Measurements from ENCODE around the gene ALDH1A3.

ALDH1A3 gene

GRCh38 chr15:100931143-100931890 is 51.7 kb downstream of the ALDH1A3 start:
- Histone ChIP-seq H3K4me3 (ENCODE audit: low read depth, low read length) (no peak overlapping the region), H3K79me2 (no peaks in the 10 kb centered on the region), H3K9me3 (ENCODE audit: control insufficient read depth, low read length) (no peaks in the 10 kb centered on the region), H3K27me3 (ENCODE audit: control insufficient read depth, insufficient read depth, low read length) (no peaks in the 10 kb centered on the region), H2AFZ (no peak overlapping the region), H3K27ac (no peak overlapping the region), H3K4me1 (no peaks in the 10 kb centered on the region), H3K36me3 (ENCODE audit: control insufficient read depth, insufficient read depth, low read length) (no peaks in the 10 kb centered on the region), H3K9ac (no peak overlapping the region), H3K4me2 (ENCODE audit: low read length) (no peak overlapping the region)
- no peak for TF ChIP-seq CTCF (IDR thresholded peaks at IDR 0.05)

DNA sequence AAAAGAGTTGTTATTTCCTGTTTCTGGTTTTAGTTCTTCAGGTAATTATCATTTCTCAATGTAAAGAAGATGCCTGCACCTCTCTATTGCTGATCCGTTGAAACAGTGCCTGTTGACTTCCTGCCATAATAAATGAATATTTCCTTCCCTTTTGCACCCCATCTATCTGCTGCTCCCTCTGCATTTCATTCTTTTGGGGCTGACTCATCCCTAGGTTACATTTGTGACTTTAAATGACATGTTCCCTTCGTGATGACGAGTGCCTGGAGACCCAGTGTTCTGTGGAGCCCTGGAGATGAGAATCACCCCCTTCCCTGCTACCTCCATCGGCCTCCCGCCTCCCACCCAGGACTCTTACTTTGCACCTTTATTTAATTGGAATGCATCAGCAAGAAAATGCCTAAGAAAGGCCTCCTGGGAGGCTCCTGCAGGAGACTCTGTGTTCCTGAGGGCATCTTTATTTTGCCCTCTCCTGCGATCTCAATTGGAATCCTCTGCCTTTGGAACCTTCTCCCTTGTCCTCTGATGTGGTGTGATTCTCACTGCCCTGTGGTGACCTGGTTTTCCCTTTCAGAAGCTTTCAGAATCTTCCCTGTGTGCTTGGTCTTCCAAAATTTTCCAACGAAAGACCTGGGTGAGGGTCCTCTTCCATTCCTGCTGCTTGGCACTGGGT is 53.2 kb downstream of the ALDH1A3 start:
- Histone ChIP-seq H3K9ac (no peak overlapping the region), H3K4me3 (ENCODE audit: low read depth, low read length) (no peak overlapping the region), H3K4me2 (ENCODE audit: low read length) (no peak overlapping the region), H3K4me1 (no peaks in the 10 kb centered on the region), H2AFZ (no peak overlapping the region), H3K79me2 (no peaks in the 10 kb centered on the region), H3K9me3 (ENCODE audit: control insufficient read depth, low read length) (no peaks in the 10 kb centered on the region), H3K27me3 (ENCODE audit: control insufficient read depth, insufficient read depth, low read length) (no peaks in the 10 kb centered on the region), H3K36me3 (ENCODE audit: control insufficient read depth, insufficient read depth, low read length) (no peaks in the 10 kb centered on the region), H3K27ac (no peak overlapping the region)
- no peak for TF ChIP-seq CTCF (IDR thresholded peaks at IDR 0.05)

DNA sequence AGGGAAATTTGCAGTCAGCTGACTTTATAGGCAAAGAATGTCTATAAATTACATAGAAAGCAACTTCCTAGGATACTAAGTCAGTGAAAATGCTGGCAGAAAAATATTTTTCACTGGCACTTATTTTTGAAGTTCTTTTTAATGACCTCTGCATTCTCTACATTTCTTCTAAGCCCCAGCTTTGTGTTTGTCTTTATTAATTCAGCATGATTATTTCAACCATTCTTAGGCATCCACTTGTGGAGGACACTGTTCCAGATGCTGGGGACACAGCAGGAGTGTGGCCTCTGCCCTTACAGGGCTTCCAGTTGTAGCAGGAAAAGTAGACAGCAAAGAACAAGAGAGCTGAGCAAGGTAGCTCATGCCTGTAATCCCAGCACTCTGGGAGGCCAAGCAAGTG is 54.5 kb downstream of the ALDH1A3 start:
- H3K79me2 ChIP-seq, result no peaks in the 10 kb centered on the region
- H3K9ac ChIP-seq, result no peak overlapping the region
- H3K4me2 ChIP-seq (ENCODE audit: low read length), result no peak overlapping the region
- no peak for TF ChIP-seq CTCF (IDR thresholded peaks at IDR 0.05)
- no peaks in the 10 kb centered on the region for H3K27me3 ChIP-seq (ENCODE audit: control insufficient read depth, insufficient read depth, low read length)
- no peak overlapping the region for H3K27ac ChIP-seq
- H3K4me1 ChIP-seq, result no peaks in the 10 kb centered on the region
- no peaks in the 10 kb centered on the region for H3K36me3 ChIP-seq (ENCODE audit: control insufficient read depth, insufficient read depth, low read length)
- H3K9me3 ChIP-seq (ENCODE audit: control insufficient read depth, low read length), result no peaks in the 10 kb centered on the region
- no peak overlapping the region for H2AFZ ChIP-seq
- H3K4me3 ChIP-seq (ENCODE audit: low read depth, low read length), result no peak overlapping the region

GRCh38 chr15:100934726-100935125 is 55.1 kb downstream of the ALDH1A3 start:
- Histone ChIP-seq H3K4me2 (ENCODE audit: low read length) (no peak overlapping the region), H3K27ac (no peak overlapping the region), H3K36me3 (ENCODE audit: control insufficient read depth, insufficient read depth, low read length) (no peaks in the 10 kb centered on the region), H3K4me1 (no peaks in the 10 kb centered on the region), H3K79me2 (no peaks in the 10 kb centered on the region), H3K9ac (no peak overlapping the region), H2AFZ (no peak overlapping the region), H3K4me3 (ENCODE audit: low read depth, low read length) (no peak overlapping the region), H3K27me3 (ENCODE audit: control insufficient read depth, insufficient read depth, low read length) (no peaks in the 10 kb centered on the region), H3K9me3 (ENCODE audit: control insufficient read depth, low read length) (no peaks in the 10 kb centered on the region)
- no peak for TF ChIP-seq CTCF (IDR thresholded peaks at IDR 0.05)
